Natural killer cell treated with Interleukin-12 subunit alpha and Interleukin-12 subunit beta and Interleukin-15 and Interleukin-18, amount 100 ng/mL, for 72 hours (primary cell): ENCODE data around the gene SLC25A45. TPM values are rescaled to one million over a fixed set of nuclear protein-coding genes. Genes with fewer than 3 reads are reported as not detected.
A peak's percentile ranks its signal among the peaks of the same experiment; 100 is the strongest.
"Not testable (repeated sequence)": the region's sequence is repeated elsewhere in the genome, so short reads cannot be mapped to it uniquely, and the experiment has no call there.

Experiments
- ATAC-seq, 2 donors: fragments of 150-1000 bp; cut with Tn5 transposase in 1 of 2; sonication (Bioruptor Pico), chemical (Tn5 transposase) in 1 of 2; 2 replicates each; pipeline ENCODE4 v1.10.0; 2021
- DNase-seq: peaks from one replicate; pipeline ENCODE4 v3.0.0; 2022; ENCODE audit warnings: low spot score
- H3K27ac Mint-ChIP-seq, 2 donors: 1 replicate in 1 of 2; 2 replicates in 1 of 2; pipeline ENCODE4 v1.8.0; 2022; ENCODE audit warnings: mixed read lengths in 2 of 2, mild to moderate bottlenecking in 1 of 2, moderate library complexity in 1 of 2
- H3K27me3 Mint-ChIP-seq, 2 donors: 1 replicate in 1 of 2; 2 replicates in 1 of 2; pipeline ENCODE4 v1.8.0; 2022; ENCODE audit warnings: mixed read lengths in 2 of 2
- H3K36me3 Mint-ChIP-seq: one replicate; pipeline ENCODE4 v1.8.0; 2022; ENCODE audit warnings: mixed read lengths
- H3K4me1 Mint-ChIP-seq, 2 donors: 1 replicate in 1 of 2; 2 replicates in 1 of 2; pipeline ENCODE4 v1.8.0; 2022; ENCODE audit warnings: low read depth in 2 of 2, mixed read lengths in 2 of 2, mild to moderate bottlenecking in 1 of 2
- H3K4me3 Mint-ChIP-seq: one replicate; pipeline ENCODE4 v1.8.0; 2022; ENCODE audit warnings: mixed read lengths
- H3K9me3 Mint-ChIP-seq: 2 replicates; pipeline ENCODE4 v1.8.0; 2022; ENCODE audit warnings: mixed read lengths
- total RNA-seq, 2 donors: library from RNA; stranded (reverse); gene quantifications; one replicate each; pipeline ENCODE4 v1.2.3, GENCODE V29; 2022

The SLC25A45 gene
- total RNA-seq, 2 donors from 2014 or later: 10.8 to 12.6 TPM

DNA sequence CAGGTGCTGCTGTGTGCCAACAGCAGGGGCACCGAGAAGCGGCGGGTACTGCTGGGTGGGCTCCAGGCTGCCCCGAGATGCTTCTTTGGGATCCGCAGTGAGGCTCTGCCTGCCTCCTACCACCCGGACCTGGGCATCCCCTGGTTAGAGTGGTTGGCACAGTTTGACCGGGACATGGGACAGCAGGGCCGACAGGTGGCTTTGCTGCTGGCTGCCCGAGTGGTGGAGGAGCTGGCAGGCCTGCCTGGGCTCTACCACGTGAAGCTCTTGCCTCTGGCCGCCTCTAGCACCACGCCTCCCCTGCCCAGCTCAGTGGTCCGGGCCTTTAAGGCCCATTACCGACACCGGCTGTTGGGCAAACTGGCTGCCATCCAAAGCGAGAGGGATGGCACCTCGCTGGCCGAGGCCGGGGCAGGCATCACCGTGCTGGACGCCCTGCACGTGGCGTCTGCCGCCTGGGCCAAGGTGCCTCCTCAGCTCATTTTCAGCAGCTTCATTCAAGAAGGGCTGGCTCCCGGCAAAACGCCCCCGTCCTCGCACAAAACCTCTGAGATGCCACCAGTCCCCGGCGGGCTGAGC, 26.0 kb downstream of the SLC25A45 start:
- no peak overlapping the region for H3K27ac Mint-ChIP-seq
- no peaks in the 10 kb centered on the region for H3K9me3 Mint-ChIP-seq
- H3K4me3 Mint-ChIP-seq: peak overlapping the region; percentile 71
- no peak for DNase-seq
- peaks cover 14 to 18% of the 10 kb centered on the region in 2 donors for H3K4me1 Mint-ChIP-seq
- no peak for ATAC-seq
- no peaks in the 10 kb centered on the region for H3K27me3 Mint-ChIP-seq
- H3K36me3 Mint-ChIP-seq: peaks cover 5% of the 10 kb centered on the region

DNA sequence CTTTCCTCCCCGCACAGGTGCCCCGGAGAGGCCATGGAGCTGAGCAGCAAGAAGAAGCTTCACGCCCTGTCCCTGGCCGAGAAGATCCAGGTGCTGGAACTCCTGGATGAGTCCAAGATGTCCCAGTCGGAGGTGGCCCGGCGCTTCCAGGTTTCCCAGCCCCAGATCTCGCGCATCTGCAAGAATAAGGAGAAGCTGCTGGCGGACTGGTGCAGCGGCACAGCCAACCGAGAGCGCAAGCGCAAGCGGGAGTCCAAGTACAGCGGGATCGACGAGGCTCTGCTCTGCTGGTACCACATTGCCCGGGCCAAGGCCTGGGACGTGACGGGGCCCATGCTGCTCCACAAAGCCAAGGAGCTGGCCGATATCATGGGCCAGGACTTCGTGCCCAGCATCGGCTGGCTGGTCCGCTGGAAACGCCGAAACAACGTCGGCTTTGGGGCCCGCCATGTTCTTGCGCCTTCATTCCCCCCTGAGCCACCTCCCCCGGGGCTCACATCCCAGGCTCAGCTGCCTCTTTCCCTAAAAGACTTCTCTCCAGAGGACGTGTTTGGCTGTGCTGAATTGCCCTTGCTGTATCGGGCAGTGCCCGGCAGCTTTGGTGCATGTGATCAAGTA, 26.6 kb downstream of the SLC25A45 start:
- DNase-seq (no peak), ATAC-seq (no peak)
- H3K27me3 Mint-ChIP-seq: no peaks in the 10 kb centered on the region
- peaks cover 14 to 18% of the 10 kb centered on the region in 2 donors for H3K4me1 Mint-ChIP-seq
- no peaks in the 10 kb centered on the region for H3K9me3 Mint-ChIP-seq
- H3K4me3 Mint-ChIP-seq: peak overlapping the region; percentile 86
- H3K36me3 Mint-ChIP-seq: peaks cover 6% of the 10 kb centered on the region
- peak overlapping the region; percentile 16 to 55 for H3K27ac Mint-ChIP-seq

DNA sequence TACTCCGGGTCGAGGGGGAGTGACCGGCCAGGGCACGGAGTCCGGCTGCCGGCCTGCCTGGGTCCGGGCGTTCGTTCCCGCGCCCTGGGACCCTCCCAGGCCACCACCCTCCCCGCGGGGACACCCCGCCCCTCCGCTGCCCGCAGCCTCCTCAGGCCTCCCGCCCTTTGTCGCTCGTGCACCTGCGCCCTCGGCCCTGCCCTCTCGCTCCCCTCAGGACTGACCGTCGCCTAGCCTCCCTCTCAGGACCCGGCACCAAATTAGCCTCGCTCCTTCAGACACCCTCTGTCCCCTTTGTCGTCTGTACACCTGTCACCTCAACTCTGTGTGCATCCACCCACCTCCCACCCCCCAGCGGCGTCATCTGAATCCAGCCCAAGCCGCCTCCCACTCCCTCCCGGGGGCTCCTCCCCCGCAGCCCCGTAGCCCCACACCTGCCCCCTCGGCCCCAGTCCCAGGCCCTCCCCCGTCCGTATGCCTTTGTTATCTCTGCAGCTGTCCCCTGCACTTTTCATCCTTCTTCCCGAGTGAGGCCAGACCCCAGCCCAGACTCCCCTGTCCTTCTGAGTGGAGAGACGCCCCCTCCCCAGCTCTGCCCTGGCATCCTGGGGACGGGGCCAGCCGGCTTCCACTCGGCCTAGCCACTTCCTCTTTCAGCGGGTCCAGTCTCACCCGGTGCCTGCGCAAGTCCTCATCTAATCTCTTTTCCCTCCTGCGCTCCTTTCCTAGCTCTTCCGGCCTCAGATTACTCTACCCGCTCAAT, 27.3 kb downstream of the SLC25A45 start:
- peaks cover 6% of the 10 kb centered on the region for H3K36me3 Mint-ChIP-seq
- H3K27me3 Mint-ChIP-seq: no peaks in the 10 kb centered on the region
- peak overlapping the region; percentile 16 to 55 for H3K27ac Mint-ChIP-seq
- DNase-seq (no peak), ATAC-seq (peak; percentile 1 to 44)
- H3K4me3 Mint-ChIP-seq: peak overlapping the region; percentile 86
- H3K9me3 Mint-ChIP-seq: no peaks in the 10 kb centered on the region
- peaks cover 14 to 18% of the 10 kb centered on the region in 2 donors for H3K4me1 Mint-ChIP-seq

DNA sequence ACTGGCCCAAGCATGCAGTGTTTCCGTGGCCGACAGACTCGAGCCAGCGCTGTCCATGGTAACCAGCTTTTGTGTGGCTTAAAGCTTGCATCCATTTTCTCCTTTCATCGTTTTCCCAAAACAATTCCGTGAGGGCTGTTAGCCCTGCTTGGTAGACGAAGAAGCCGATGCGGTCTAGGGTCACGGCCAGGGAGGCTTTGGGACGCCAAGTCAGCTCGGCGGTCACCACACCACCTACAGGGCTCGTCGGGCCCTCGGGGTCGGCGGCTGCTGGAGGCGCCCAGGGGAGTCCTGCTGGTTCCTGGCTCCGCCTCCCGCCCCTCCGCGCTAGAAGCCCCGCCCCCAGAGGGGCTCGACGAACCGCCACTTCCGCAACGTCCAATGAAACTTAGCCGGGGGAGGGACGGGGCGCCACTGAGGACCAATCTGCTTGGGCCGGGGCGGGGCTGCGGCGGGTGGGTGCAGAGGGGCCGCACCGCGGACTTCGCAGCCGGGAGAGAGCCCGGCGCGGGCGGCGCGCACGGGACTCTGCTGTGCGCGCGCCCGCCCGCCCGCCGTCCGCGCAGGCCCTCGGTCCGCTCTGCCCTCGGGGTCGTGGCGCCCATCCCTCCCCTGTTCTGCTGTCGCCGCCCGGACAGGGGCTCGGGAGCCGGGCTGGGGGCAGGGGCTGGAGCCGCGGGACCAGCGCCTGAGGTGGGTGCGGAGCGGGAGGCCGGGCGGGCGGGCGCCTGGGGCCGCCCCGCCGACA, 28.0 kb downstream of the SLC25A45 start, which contains the start of gene TIGD3:
Gene TIGD3, plus strand, starts transcription at position 487 of the 748 bp plus-strand sequence. CDS start 1,058 bp downstream, outside the sequence.
- no peaks in the 10 kb centered on the region for H3K9me3 Mint-ChIP-seq
- no peaks in the 10 kb centered on the region for H3K27me3 Mint-ChIP-seq
- peaks cover 14 to 18% of the 10 kb centered on the region in 2 donors for H3K4me1 Mint-ChIP-seq
- ATAC-seq (peak; percentile 98 to 99), DNase-seq (peak; percentile 96)
- H3K36me3 Mint-ChIP-seq: peaks cover 6% of the 10 kb centered on the region
- H3K4me3 Mint-ChIP-seq: peak within 1 kb of the TSS; percentile 86
- H3K27ac Mint-ChIP-seq: peak within 1 kb of the TSS; percentile 71 to 85

DNA sequence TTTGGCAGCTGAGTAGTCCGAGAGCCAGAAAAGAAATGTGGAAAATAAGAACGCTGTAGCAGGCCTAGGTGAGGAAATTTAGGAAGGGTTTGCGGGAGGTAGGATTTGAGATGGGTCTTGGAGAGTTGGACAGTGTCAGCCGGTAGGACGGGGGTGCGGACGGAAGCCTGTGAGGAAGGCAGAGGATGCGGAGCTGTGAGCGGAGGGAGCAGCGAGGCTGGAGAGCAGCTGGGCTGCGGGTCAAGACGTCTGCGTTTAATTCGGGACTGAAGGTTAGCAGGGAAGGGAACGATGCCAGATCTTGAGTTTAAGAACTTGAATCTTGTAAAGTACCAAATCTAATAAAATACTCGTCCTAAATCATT, 28.6 kb downstream of the SLC25A45 start:
- Mint-ChIP-seq H3K4me3 (peak overlapping the region; percentile 75), H3K36me3 (peaks cover 8% of the 10 kb centered on the region), H3K4me1 (peaks cover 14 to 18% of the 10 kb centered on the region in 2 donors), H3K27me3 (no peaks in the 10 kb centered on the region), H3K27ac (peak overlapping the region; percentile 71 to 85), H3K9me3 (no peaks in the 10 kb centered on the region)
- DNase-seq: no peak
- ATAC-seq: no peak

DNA sequence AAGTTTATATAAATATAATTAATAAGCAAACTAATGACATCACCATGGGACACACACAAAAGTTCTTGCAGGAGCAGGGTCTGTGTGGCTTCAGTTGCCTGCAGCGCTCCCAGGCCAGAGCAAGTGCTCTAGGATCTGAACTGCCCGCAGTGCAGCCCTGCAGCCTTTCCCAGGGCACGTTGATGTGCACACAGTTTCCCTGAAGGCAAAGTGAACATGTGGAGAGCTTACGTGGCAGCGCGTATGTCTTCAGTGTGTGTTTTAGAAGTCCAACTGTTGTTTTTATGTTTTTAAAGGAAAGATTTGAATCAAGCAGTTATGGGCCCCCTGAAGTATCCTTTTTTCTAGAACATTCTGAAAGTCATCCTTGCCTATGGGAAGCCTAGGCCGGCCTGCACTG, 29.1 kb downstream of the SLC25A45 start:
- ATAC-seq (no peak), DNase-seq (no peak)
- Mint-ChIP-seq H3K36me3 (peaks cover 11% of the 10 kb centered on the region), H3K9me3 (no peaks in the 10 kb centered on the region), H3K27ac (peak overlapping the region; percentile 71 to 85), H3K4me3 (peak overlapping the region; percentile 75), H3K27me3 (no peaks in the 10 kb centered on the region), H3K4me1 (peaks cover 14 to 18% of the 10 kb centered on the region in 2 donors)

DNA sequence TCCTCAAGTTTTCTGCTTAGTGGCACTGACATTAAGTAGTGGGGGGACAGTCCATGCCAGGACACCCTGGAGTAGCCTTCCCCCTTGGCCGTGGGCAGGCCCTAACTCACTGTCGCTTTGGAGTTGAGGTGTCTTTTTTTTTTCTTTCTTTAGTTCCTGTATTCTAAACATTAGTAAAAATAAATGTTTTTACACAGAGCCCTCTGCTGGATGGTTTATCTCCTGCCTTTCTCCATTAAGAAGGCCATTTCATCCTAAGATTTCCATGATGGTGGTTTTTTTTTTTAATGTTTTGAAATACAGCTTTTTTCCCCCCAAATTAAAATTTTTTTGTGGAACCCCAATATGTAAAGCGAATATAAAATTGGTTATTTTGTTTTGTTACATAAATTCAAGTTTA, 29.7 kb downstream of the SLC25A45 start:
- DNase-seq (no peak), ATAC-seq (no peak)
- Mint-ChIP-seq H3K36me3 (peaks cover 11% of the 10 kb centered on the region), H3K27me3 (no peaks in the 10 kb centered on the region), H3K27ac (no peak overlapping the region), H3K4me3 (no peak overlapping the region), H3K4me1 (peaks cover 14 to 18% of the 10 kb centered on the region in 2 donors), H3K9me3 (no peaks in the 10 kb centered on the region)

DNA sequence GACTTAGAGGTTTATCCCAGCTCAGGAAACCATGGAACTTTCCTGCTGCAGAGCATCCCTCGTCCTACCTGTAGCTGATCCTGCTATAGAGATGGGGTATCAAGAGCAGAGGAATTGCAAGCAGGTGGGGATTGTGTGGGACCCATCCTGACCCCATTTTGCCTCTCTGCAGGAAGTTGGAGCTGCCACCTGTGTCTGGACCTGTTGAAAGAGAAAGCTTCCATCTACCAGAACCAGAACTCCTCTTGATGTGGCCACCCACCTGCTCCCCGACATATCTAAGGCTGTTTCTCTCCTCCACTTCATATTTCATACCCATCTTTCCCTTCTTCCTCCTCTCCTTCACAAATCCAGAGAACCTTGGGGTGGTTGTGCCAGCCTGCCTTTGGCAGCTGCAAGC, 30.9 kb downstream of the SLC25A45 start:
- no peaks in the 10 kb centered on the region for H3K9me3 Mint-ChIP-seq
- H3K4me3 Mint-ChIP-seq: no peak overlapping the region
- H3K4me1 Mint-ChIP-seq: peaks cover 15 to 18% of the 10 kb centered on the region in 2 donors
- peaks cover 14% of the 10 kb centered on the region for H3K36me3 Mint-ChIP-seq
- H3K27ac Mint-ChIP-seq: peak overlapping the region in 1 of 2 donors; percentile 5
- no peaks in the 10 kb centered on the region for H3K27me3 Mint-ChIP-seq
- ATAC-seq: no peak
- no peak for DNase-seq

DNA sequence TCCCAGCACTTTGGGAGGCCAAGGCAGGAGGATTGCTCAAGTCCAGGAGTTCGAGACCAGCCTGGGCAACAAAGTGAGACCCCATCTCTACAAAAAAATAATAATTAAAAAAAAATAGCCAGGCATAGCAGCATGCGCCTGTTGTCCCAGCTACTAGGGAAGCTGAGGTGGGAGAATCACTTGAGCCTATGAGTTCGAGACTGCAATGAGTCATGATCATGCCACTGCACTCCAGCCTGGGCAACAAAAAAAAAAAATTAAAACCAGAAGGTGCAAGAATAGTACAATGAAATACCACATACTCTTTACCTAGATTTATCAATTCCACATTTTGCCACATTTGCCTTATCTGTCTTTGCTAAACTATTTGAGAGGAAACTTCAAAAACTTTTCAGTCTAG, 40.6 kb downstream of the SLC25A45 start:
- Mint-ChIP-seq H3K9me3 (no peaks in the 10 kb centered on the region), H3K27me3 (no peaks in the 10 kb centered on the region), H3K4me3 (no peak overlapping the region), H3K27ac (no peak overlapping the region), H3K4me1 (peaks cover 17 to 22% of the 10 kb centered on the region in 2 donors), H3K36me3 (peaks cover 35% of the 10 kb centered on the region)
- ATAC-seq (no peak), DNase-seq (no peak)

DNA sequence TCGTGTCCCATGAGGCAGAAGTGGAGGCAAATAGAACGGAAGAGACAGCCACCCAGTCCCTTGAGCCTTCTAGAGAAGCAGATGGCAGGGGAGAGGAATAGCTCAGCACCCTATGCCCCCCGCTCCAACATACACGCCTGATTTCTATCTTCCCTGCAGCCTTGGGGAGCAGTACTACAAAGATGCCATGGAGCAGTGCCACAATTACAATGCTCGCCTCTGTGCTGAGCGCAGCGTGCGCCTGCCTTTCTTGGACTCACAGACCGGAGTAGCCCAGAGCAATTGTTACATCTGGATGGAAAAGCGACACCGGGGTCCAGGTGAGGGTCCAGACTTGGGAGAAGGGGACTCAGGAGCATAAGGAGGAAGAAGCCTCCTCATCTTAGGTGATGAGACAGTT, 42.2 kb downstream of the SLC25A45 start:
- no peaks in the 10 kb centered on the region for H3K27me3 Mint-ChIP-seq
- peak overlapping the region in 1 of 2 donors; percentile 55 for H3K27ac Mint-ChIP-seq
- H3K9me3 Mint-ChIP-seq: no peaks in the 10 kb centered on the region
- H3K36me3 Mint-ChIP-seq: peaks cover 27% of the 10 kb centered on the region
- H3K4me3 Mint-ChIP-seq: no peak overlapping the region
- ATAC-seq: no peak
- DNase-seq: no peak
- peaks cover 22 to 25% of the 10 kb centered on the region in 2 donors for H3K4me1 Mint-ChIP-seq

DNA sequence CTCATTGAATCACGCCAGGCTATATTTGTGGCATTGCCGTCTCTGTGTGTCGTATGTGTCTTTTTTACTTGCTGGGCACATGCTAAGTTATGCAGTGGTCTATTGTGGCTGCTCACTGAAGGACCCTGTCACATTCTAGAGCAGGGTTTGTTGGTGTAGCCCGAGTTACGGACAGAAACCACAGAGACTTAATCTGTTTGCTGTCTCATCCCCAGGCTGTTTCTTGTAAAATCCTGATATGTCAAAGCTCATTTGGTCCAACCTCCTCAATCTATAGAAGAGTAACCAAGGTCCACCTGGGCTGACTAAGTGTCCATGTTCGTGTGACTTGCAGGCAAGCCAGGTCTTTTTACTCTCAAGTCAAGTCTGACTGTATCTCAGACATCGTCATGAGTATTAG, 43.8 kb downstream of the SLC25A45 start:
- DNase-seq: no peak
- Mint-ChIP-seq H3K9me3 (no peaks in the 10 kb centered on the region), H3K4me3 (no peak overlapping the region), H3K4me1 (peaks cover 29 to 32% of the 10 kb centered on the region in 2 donors), H3K27me3 (no peaks in the 10 kb centered on the region), H3K27ac (no peak overlapping the region), H3K36me3 (peaks cover 19% of the 10 kb centered on the region)
- ATAC-seq: no peak

DNA sequence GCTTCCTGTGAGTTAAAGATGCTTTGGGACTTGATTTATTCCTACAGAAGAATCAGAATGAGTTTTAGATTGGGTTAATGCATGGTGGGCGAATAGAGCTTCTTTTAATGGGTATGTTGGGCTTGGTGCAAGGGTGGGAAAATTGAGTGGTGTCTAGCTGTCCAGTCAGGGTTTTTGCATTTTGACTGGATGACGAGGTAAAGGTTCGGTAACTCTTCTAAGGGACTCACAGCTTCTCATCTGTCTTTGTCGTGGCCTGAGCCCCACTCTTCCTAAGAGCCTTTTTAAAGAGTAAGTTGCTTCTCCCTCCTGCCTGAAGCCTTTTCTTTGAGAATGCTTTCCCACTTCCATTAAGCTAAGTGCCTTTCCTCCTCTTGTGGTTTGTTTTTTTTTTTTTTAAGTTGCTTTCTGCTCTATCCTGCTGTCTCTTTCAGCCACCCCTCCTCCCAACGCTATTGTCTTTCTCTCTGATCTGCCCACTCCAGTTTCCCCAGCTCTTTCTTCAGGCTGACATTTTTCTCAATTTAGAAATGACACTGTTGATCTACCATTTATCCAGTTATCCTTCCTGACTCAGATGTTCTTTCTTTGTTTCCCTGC, 47.6 kb downstream of the SLC25A45 start:
- Mint-ChIP-seq H3K4me3 (peak overlapping the region; percentile 95), H3K27me3 (no peaks in the 10 kb centered on the region), H3K36me3 (peaks cover 10% of the 10 kb centered on the region), H3K27ac (peak overlapping the region; percentile 77 to 82), H3K4me1 (peaks cover 30 to 33% of the 10 kb centered on the region in 2 donors), H3K9me3 (no peaks in the 10 kb centered on the region)
- ATAC-seq: no peak
- no peak for DNase-seq

DNA sequence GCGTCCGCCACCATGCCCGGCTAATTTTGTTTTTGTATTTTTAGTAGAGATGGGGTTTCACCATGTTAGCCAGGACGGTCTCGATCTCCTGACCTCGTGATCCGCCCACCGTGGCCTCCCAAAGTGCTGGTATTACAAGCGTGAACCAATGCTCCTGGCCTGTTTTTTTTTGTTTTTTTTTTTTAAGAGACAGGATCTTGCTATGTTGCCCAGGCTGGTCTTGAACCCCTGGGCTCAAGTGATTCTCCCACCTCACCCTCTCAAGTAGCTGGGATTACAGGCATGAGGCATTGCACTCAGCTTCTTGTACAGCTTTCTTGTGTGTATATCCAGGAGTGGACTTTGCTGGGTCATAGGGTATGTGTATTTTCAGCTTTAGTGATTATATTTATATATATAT, 49.9 kb downstream of the SLC25A45 start:
- not testable (repeated sequence) for H3K27me3 Mint-ChIP-seq, H3K27ac Mint-ChIP-seq, H3K4me3 Mint-ChIP-seq, DNase-seq, H3K36me3 Mint-ChIP-seq, ATAC-seq, H3K9me3 Mint-ChIP-seq
- H3K4me1 Mint-ChIP-seq: peaks cover 18 to 22% of the 10 kb centered on the region in 2 donors
